ENCODE results near the gene CHST13.

Gene CHST13

GRCh38 chr3:126537116-126537729, 13.3 kb downstream of the CHST13 start:
- no peak overlapping the region for H3K27ac ChIP-seq
- H3K4me3 ChIP-seq: no peak overlapping the region

GRCh38 chr3:126537730-126538281, 13.9 kb downstream of the CHST13 start:
- Histone ChIP-seq H3K4me3 (no peak overlapping the region), H3K27ac (no peak overlapping the region)

- H3K4me3 ChIP-seq: no peak overlapping the region
- H3K27ac ChIP-seq: no peak overlapping the region
These were observed 14.4 kb downstream of the CHST13 start for GRCh38 chr3:126538316-126538715.

GRCh38 chr3:126538966-126539365, 15.0 kb downstream of the CHST13 start:
- Histone ChIP-seq H3K4me3 (no peak overlapping the region), H3K27ac (no peak overlapping the region)

GRCh38 chr3:126539558-126540250, 15.7 kb downstream of the CHST13 start:
- peak overlapping the region in 3 of 21 experiments; percentile 15 to 17 (median 16) for H3K27ac ChIP-seq
- no peak overlapping the region for H3K4me3 ChIP-seq

- H3K27ac ChIP-seq: peak overlapping the region in 4 of 21 experiments; percentile 21 to 57 (median 46)
These were observed 16.4 kb downstream of the CHST13 start for GRCh38 chr3:126540342-126540849.

GRCh38 chr3:126540951-126541627, 17.1 kb downstream of the CHST13 start:
- peak overlapping the region in 6 of 21 experiments; percentile 21 to 57 (median 42) for H3K27ac ChIP-seq
- no peak overlapping the region for H3K4me3 ChIP-seq

More at GRCh38 chr3:126540342-126540849, 16.4 kb downstream of the CHST13 start:
- no peak overlapping the region for H3K4me3 ChIP-seq

GRCh38 chr3:126541628-126542339, 17.8 kb downstream of the CHST13 start:
- Histone ChIP-seq H3K27ac (no peak overlapping the region), H3K4me3 (no peak overlapping the region)

- no peak overlapping the region for H3K4me3 ChIP-seq
- no peak overlapping the region for H3K27ac ChIP-seq
These were observed 18.6 kb downstream of the CHST13 start for GRCh38 chr3:126542340-126543241.

- no peak overlapping the region for H3K4me3 ChIP-seq
These were observed 19.6 kb downstream of the CHST13 start for GRCh38 chr3:126543457-126544061.

GRCh38 chr3:126544596-126545281, 20.8 kb downstream of the CHST13 start:
- H3K27ac ChIP-seq: no peak overlapping the region
- H3K4me3 ChIP-seq: no peak overlapping the region

More at GRCh38 chr3:126543457-126544061, 19.6 kb downstream of the CHST13 start:
- no peak overlapping the region for H3K27ac ChIP-seq

- Histone ChIP-seq H3K4me3 (no peak overlapping the region), H3K27ac (no peak overlapping the region)
These were observed 21.6 kb downstream of the CHST13 start for GRCh38 chr3:126545544-126545943.

GRCh38 chr3:126546013-126546412, 22.1 kb downstream of the CHST13 start:
- no peak overlapping the region for H3K27ac ChIP-seq
- H3K4me3 ChIP-seq: no peak overlapping the region

- no peak overlapping the region for H3K27ac ChIP-seq
These were observed 22.7 kb downstream of the CHST13 start for GRCh38 chr3:126546549-126547239.

GRCh38 chr3:126547721-126548120, 23.8 kb downstream of the CHST13 start:
- no peak overlapping the region for H3K4me3 ChIP-seq
- no peak overlapping the region for H3K27ac ChIP-seq

More at GRCh38 chr3:126546549-126547239, 22.7 kb downstream of the CHST13 start:
- H3K4me3 ChIP-seq: no peak overlapping the region

- Histone ChIP-seq H3K4me3 (no peak overlapping the region), H3K27ac (no peak overlapping the region)
These were observed 24.9 kb downstream of the CHST13 start for GRCh38 chr3:126548556-126549466.

Data from skin epidermis (tissue), 12 donors.